GM18951 (cell line): ENCODE data around the gene PIEZO2.

Source experiments
- POLR2A ChIP-seq: IDR thresholded peaks from 4 replicates; pipeline ENCODE4 v1.6.1; 2011; ENCODE audit warnings: mild to moderate bottlenecking; ENCODE audit not compliant: insufficient read length, insufficient read depth; ENCODE audit errors: extremely low read depth
- in situ Hi-C: fragments of 300-500 bp; cut with MboI; formaldehyde crosslinking; loops from one replicate; pipeline ENCODE4 v1.12.0; 2022; ENCODE audit warnings: low sequenced_read_pairs, mixed read lengths, inconsistent platforms; ENCODE audit not compliant: unreplicated experiment

Gene PIEZO2

GRCh38 chr18:10689236-10690034 lies 459.9 kb downstream of the PIEZO2 start:
- in situ Hi-C loops, result no loop called here
- no peak for TF ChIP-seq POLR2A

GRCh38 chr18:10688766-10689165 lies 460.6 kb downstream of the PIEZO2 start:
- in situ Hi-C loops, result no loop called here

GRCh38 chr18:10687161-10687925 lies 462.0 kb downstream of the PIEZO2 start:
- in situ Hi-C loops, result no loop called here
- TF ChIP-seq POLR2A, result no peak

More at GRCh38 chr18:10688766-10689165, 460.6 kb downstream of the PIEZO2 start:
- no peak for TF ChIP-seq POLR2A

DNA sequence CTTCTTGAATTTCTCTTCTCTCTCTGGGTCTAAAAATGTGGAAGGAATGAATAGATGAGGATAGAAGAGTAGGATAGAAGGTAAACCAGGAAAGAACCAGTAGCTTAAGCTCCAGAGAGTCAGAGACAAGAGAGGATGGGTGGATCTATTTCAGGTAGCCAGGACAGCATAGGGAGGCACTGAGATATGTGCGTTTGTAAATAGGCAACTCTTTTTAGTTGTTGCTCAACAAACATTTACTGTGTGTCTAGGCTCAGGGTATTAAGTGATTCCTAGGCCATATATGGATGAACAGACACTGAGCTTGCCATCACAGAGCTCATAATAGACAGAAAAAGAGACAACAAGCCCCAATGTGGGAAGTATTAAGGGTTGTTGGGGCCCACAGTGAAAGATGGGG lies 463.1 kb downstream of the PIEZO2 start:
- no peak for TF ChIP-seq POLR2A
- in situ Hi-C loops, result no loop called here

GRCh38 chr18:10685484-10685883 lies 463.9 kb downstream of the PIEZO2 start:
- no peak for TF ChIP-seq POLR2A
- in situ Hi-C loops, result no loop called here

DNA sequence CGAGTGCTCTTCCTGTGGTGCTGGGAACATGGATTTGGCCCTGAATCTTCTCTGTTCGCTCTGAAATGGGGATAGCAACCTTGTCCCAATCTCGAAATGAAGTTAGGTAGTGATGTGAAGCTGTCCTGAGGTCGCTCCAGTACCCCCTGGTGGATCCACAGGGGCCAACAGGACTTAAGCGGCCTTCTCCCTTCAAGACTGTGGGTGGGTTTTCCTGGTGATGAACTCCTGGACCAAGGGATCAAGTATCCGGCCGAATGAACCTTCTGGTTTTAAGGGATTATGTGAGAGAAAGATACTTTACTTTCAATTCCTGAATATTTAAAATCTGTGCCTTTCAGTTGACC lies 467.0 kb downstream of the PIEZO2 start:
- TF ChIP-seq POLR2A, result no peak
- in situ Hi-C loops, result no loop called here

DNA sequence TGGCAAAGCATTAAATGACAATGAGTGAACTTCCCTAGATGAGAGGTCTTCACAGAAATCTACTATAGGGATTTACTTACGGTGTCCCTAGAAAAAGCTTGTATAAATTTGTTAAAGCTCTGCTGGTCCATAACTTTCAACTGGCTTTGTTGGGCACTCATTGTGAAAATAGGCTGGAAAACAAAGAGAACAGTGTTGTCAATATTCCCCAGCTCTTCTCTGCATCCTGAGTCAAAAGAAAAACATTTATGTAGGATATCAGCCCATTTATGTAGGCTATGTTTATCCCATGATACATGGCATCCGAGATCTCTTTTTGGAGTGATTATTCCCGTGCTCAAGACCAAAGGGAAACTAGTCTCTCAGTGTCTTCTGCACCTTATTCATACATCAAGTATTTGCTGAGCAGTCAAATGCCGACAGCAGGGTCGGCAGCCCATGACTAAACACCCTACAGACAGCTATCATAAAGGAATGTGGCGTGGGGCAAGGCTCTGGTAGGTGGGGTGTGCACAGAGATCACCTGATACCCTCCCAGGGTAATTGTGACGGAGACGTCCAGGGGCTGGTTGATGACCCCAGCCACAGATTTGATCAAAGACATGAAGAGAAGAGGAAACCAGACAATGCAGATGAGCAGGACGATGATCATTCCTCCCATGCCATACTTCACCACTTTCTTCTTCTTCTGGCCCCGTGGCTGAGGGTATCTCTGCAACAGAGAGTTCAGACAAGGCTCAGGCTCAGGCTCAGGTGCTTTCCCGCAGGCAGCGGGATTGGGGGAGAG lies 467.6 kb downstream of the PIEZO2 start:
- in situ Hi-C loops, result no loop called here
- TF ChIP-seq POLR2A, result no peak

DNA sequence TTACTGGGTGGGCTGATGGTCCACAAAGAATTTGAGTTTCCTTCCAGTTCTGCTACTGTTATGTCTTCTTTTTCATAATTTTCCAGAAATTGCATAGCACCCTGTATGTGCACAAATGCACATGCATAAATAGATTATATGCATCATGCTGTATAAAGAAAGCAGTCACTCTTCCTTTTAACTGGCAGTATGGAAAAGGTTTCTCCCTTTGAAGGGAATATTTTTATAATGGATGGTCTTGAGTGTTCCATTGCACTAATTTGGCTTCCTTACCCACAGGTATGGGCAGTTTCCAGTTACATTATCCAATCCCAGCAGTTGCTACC lies 469.1 kb downstream of the PIEZO2 start:
- TF ChIP-seq POLR2A, result no peak
- in situ Hi-C loops, result no loop called here

- in situ Hi-C loops, result loop anchor here (10.0 kb wide), 1 partner anchor 115 kb away; no protein-coding TSS in a partner anchor
- no peak for TF ChIP-seq POLR2A
Measured at GRCh38 chr18:10679557-10680270, 469.7 kb downstream of the PIEZO2 start.

GRCh38 chr18:10671441-10671840 lies 477.9 kb downstream of the PIEZO2 start:
- TF ChIP-seq POLR2A, result no peak
- in situ Hi-C loops, result loop anchor here (10.0 kb wide), 1 partner anchor 107 kb away; no protein-coding TSS in a partner anchor

GRCh38 chr18:10670856-10671255 lies 478.5 kb downstream of the PIEZO2 start:
- no peak for TF ChIP-seq POLR2A
- in situ Hi-C loops, result loop anchor here (10.0 kb wide), 1 partner anchor 106 kb away; no protein-coding TSS in a partner anchor

- in situ Hi-C loops, result loop anchor here (10.0 kb wide), 1 partner anchor 105 kb away; no protein-coding TSS in a partner anchor
- no peak for TF ChIP-seq POLR2A
Measured at GRCh38 chr18:10669441-10670100, 479.8 kb downstream of the PIEZO2 start.
